GM06990 (cell line): Measurements from ENCODE around the gene TMEM184A.

Experiments
- DNase-seq: peaks from one replicate; pipeline ENCODE4 v3.0.0-alpha.2; 2011; ENCODE audit not compliant: insufficient read length; ENCODE audit errors: extremely low read depth
- H3K27me3 ChIP-seq: replicated peaks from 2 replicates; pipeline ENCODE4 v1.6.0; 2011; ENCODE audit warnings: low read length; ENCODE audit not compliant: control insufficient read depth, insufficient read depth
- H3K36me3 ChIP-seq: 2 replicates; pipeline ENCODE4 v1.5.1; 2011; ENCODE audit warnings: low read length; ENCODE audit not compliant: control insufficient read depth, insufficient read depth
- H3K4me3 ChIP-seq: replicated peaks from 2 replicates; pipeline ENCODE4 v1.5.1; 2011; ENCODE audit warnings: low read depth, mild to moderate bottlenecking, control low read depth, low read length
- TF ChIP-seq, protein P1 (sequence below): IDR thresholded peaks from 2 replicates; pipeline ENCODE4 v1.5.1; 2011; ENCODE audit warnings: low read length, control low read depth, mild to moderate bottlenecking, inconsistent platforms; ENCODE audit not compliant: insufficient read depth, poor library complexity, severe bottlenecking

The TMEM184A gene

DNA sequence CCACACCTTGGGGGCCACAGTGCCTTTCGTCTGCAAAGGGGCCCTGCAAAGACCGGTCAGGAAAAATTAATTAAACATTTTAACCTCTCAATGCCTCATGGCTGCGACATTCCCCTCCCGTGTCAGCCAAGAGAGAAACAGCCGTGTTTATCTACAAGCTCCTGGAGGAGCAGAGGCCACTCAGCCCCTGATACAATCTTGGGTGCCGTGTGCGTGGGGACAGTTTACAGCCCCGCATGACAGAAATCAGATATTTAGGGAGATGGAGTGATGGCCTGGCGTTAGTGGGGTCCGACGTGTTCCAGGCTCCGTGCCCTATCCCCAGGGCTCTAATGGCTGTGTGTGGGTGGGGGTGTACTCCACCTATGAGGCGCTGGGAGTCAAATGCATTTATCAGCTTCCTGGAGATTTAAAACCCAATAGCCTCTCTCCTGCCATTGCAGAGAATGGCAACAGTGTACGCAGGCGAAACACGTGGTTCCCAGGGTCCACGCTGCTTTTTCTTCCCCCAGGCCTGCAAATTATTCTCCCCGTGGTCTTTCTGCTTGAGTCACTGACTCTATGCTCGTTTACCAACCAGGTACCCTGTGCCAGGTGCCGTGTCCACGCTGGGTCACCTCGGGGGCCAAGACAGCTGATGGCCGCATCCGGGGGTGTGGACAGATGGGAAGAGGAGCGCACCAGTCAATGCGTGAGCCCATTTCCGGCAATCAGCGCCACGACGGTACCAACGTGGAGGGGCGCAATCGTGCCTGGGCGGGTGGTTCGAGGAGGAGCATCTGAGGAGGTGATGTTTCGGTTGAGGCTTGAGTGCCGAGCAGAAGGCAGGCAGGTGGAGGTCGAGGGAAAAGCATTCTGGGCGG is 40.4 kb upstream of the TMEM184A start:
- H3K4me3 ChIP-seq = no peak overlapping the region
- no peak for DNase-seq
- TF ChIP-seq, protein P1, sequence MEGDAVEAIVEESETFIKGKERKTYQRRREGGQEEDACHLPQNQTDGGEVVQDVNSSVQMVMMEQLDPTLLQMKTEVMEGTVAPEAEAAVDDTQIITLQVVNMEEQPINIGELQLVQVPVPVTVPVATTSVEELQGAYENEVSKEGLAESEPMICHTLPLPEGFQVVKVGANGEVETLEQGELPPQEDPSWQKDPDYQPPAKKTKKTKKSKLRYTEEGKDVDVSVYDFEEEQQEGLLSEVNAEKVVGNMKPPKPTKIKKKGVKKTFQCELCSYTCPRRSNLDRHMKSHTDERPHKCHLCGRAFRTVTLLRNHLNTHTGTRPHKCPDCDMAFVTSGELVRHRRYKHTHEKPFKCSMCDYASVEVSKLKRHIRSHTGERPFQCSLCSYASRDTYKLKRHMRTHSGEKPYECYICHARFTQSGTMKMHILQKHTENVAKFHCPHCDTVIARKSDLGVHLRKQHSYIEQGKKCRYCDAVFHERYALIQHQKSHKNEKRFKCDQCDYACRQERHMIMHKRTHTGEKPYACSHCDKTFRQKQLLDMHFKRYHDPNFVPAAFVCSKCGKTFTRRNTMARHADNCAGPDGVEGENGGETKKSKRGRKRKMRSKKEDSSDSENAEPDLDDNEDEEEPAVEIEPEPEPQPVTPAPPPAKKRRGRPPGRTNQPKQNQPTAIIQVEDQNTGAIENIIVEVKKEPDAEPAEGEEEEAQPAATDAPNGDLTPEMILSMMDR = no peak
- H3K36me3 ChIP-seq = no peaks in the 10 kb centered on the region
- peaks cover 2% of the 10 kb centered on the region for H3K27me3 ChIP-seq

DNA sequence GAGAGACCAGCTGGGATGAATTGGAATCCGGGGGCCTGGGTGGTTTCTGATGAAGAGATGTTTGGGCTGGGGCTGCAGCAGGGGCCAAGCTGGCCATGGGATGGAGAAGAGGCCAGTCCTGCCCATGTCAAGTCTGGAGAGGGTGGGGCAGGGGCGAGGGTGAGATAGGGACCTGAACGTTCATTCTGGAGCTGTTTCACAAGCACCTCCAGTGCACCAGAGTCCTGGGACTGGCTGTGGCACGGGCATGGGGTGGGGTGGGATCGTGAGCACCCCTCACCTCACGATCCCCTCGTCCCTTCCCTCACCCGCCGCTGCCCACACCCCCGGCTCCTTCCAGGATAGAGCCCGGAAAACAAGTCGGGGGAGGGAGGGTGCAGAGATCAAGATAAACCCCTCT is 39.6 kb upstream of the TMEM184A start:
- Histone ChIP-seq H3K36me3 (no peaks in the 10 kb centered on the region), H3K4me3 (no peak overlapping the region), H3K27me3 (peaks cover 2% of the 10 kb centered on the region; the same call in 1 of the 2 replicates)
- TF ChIP-seq, protein P1 = no peak
- DNase-seq = no peak

DNA sequence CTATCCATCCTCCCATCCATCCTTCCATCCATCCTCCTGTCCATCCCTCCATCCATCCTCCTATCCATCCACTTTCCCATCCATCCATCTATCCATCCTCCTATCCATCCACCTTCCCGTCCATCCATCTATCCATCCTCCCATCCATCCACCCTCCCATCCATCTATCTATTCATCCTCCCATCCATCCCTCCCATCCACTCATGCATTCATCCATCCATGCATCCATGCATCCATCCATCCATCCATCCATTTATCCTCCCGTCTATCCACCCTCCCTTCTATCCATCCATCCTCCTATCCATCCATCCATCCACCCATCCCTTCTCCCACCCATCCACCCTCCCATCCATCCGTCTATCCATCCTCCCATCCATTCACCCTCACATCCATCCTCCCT is 39.0 kb upstream of the TMEM184A start:
- H3K27me3 ChIP-seq = peaks cover 2% of the 10 kb centered on the region; the same call in 1 of the 2 replicates
- TF ChIP-seq, protein P1 = no peak
- no peaks in the 10 kb centered on the region for H3K36me3 ChIP-seq
- no peak for DNase-seq
- no peak overlapping the region for H3K4me3 ChIP-seq

DNA sequence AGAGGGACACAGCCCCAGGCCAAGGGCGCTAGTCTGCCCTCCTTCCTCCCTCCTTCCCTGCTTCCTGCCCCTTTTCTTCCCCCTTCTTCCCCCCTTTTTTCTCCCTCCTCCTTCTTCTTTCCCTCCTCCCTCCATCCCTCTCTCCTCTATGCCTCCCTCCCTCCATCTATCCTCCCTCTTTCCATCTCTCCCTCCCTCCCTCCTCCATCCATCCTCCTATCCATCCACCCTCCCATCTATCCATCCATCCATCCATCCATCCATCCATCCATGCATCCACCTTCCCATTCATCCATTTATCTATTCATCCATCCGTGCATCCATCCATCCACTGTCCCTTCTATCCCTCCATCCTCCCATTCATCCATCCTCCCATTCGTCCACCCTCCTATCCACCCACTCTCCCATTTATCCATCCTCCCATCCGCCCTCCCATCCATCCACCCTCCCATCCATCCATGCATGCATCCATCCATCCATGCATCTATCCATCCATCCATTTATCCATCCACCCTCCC is 38.0 kb upstream of the TMEM184A start:
- Histone ChIP-seq H3K27me3 (peaks cover 2% of the 10 kb centered on the region; the same call in 1 of the 2 replicates), H3K36me3 (no peaks in the 10 kb centered on the region), H3K4me3 (no peak overlapping the region)
- TF ChIP-seq, protein P1 = no peak
- no peak for DNase-seq

DNA sequence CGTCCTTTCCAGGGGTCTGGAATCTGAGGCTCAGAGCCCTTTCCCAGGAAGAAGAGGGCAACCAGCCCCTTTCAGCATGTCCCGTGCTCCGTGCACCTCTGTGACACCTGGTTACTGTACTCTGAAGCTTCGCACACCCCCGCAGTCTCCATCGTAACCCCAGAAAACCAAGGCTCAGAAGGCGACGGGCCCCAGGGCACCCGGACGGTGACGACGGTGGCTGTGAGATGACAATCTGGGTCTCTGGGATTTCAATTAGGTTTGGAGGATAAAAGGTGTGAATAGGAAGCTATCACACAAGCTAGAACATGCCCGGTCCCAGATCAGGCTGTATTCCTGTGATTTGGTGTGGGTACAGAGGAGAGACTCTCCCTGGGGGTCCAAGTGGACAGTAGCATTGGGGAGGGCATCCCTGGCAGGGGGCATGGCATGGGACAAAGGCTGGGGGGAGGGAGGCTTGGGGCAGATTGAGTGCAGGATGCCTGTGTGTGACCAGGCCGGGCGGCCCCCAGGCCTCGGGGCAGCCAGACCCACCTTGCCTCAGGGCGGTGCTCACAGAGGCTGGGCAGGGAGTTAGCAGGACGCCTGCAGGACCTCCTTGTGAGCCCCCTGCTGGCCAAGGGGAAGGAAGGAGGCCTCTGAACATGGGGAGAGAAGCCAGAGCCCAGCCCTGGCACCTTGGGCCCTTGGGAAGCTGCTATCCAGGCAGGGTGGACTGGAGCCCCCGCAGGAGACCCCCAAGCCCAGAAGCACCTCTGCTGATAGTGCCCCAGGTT is 37.3 kb upstream of the TMEM184A start:
- H3K36me3 ChIP-seq = no peaks in the 10 kb centered on the region
- H3K27me3 ChIP-seq = peaks cover 2% of the 10 kb centered on the region; the same call in 1 of the 2 replicates
- H3K4me3 ChIP-seq = no peak overlapping the region
- TF ChIP-seq, protein P1 = peak; percentile 61
- no peak for DNase-seq
